Activated CD4-positive, alpha-beta memory T cell treated with anti-CD3 and anti-CD28 coated beads for 36 hours (primary cell): ENCODE data around the gene TSPYL2. TPM values are rescaled to one million over a fixed set of nuclear protein-coding genes. Genes with fewer than 3 reads are reported as not detected.

Source experiments
- CTCF ChIA-PET: fragments of 350-600 bp; sonication (Branson Sonifier 250); formaldehyde crosslinking; loops from one replicate; lab custom pipeline; 2021; ENCODE audit warnings: antibody characterized with exemption, inconsistent platforms; lab: Charles Lee
- POLR2A ChIA-PET: fragments of 350-600 bp; sonication (Branson Sonifier 250); formaldehyde crosslinking; loops from one replicate; lab custom pipeline; 2021; ENCODE audit warnings: antibody characterized with exemption; lab: Charles Lee
- DNase-seq: peaks from one replicate; pipeline ENCODE4 v3.0.0-alpha.2; 2020
- H3K27ac Mint-ChIP-seq: one replicate; pipeline ENCODE4 v1.8.0; 2021; ENCODE audit warnings: mixed read lengths
- H3K27me3 Mint-ChIP-seq: one replicate; pipeline ENCODE4 v1.8.0; 2021; ENCODE audit warnings: mixed read lengths
- H3K36me3 Mint-ChIP-seq: one replicate; pipeline ENCODE4 v1.8.0; 2021; ENCODE audit warnings: mixed read lengths
- H3K4me1 Mint-ChIP-seq: one replicate; pipeline ENCODE4 v1.8.0; 2021; ENCODE audit warnings: low read depth, mixed read lengths
- H3K4me3 Mint-ChIP-seq: one replicate; pipeline ENCODE4 v1.8.0; 2021; ENCODE audit warnings: mild to moderate bottlenecking, mixed read lengths
- H3K9me3 Mint-ChIP-seq: one replicate; pipeline ENCODE4 v1.8.0; 2021; ENCODE audit warnings: mixed read lengths
- intact Hi-C: fragments of 100-400 bp; cut with micrococcal nuclease; formaldehyde crosslinking; loops from one replicate; pipeline ENCODE4 v1.15.1; 2023
- total RNA-seq, 2 experiments: library from RNA; stranded (reverse); gene quantifications; one replicate each; pipeline ENCODE4 v1.2.3, GENCODE V29; 2021

The TSPYL2 gene
- total RNA-seq, 2 experiments from 2014 or later: 70.6 to 72.8 TPM

GRCh38 chrX:53084043-53084570 lies 1.9 kb downstream of the TSPYL2 start:
- DNase-seq: no peak
- Mint-ChIP-seq H3K27me3 (no peaks in the 10 kb centered on the region), H3K36me3 (peaks cover 38% of the 10 kb centered on the region), H3K9me3 (no peaks in the 10 kb centered on the region), H3K27ac (peak overlapping the region; percentile 95), H3K4me3 (peak overlapping the region; percentile 90), H3K4me1 (peaks cover 66% of the 10 kb centered on the region)
- ChIA-PET CTCF (no interaction called here), POLR2A (no interaction called here)
- intact Hi-C loops: loop anchor here (10.0 kb wide), 1 partner anchor 961 kb away; the partner anchor contains the start of gene PHF8

GRCh38 chrX:53084863-53085262 lies 2.7 kb downstream of the TSPYL2 start:
- CTCF ChIA-PET: no interaction called here

DNA sequence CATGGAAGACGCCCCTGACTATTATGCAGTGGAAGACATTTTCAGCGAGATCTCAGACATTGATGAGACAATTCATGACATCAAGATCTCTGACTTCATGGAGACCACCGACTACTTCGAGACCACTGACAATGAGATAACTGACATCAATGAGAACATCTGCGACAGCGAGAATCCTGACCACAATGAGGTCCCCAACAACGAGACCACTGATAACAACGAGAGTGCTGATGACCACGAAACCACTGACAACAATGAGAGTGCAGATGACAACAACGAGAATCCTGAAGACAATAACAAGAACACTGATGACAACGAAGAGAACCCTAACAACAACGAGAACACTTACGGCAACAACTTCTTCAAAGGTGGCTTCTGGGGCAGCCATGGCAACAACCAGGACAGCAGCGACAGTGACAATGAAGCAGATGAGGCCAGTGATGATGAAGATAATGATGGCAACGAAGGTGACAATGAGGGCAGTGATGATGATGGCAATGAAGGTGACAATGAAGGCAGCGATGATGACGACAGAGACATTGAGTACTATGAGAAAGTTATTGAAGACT lies 3.6 kb downstream of the TSPYL2 start:
- ChIA-PET POLR2A (no interaction called here), CTCF (no interaction called here)
- peak overlapping the region; percentile 16 for H3K27ac Mint-ChIP-seq
- no peaks in the 10 kb centered on the region for H3K9me3 Mint-ChIP-seq
- intact Hi-C loops: loop anchor here (10.0 kb wide), 1 partner anchor 959 kb away; the partner anchor contains the start of gene PHF8
- no peak overlapping the region for H3K4me3 Mint-ChIP-seq
- peaks cover 67% of the 10 kb centered on the region for H3K4me1 Mint-ChIP-seq
- H3K27me3 Mint-ChIP-seq: no peaks in the 10 kb centered on the region
- DNase-seq: no peak
- H3K36me3 Mint-ChIP-seq: peaks cover 38% of the 10 kb centered on the region

More at GRCh38 chrX:53084863-53085262, 2.7 kb downstream of the TSPYL2 start:
- Mint-ChIP-seq H3K36me3 (peaks cover 38% of the 10 kb centered on the region), H3K27ac (no peak overlapping the region), H3K4me3 (no peak overlapping the region), H3K9me3 (no peaks in the 10 kb centered on the region), H3K4me1 (peaks cover 69% of the 10 kb centered on the region), H3K27me3 (no peaks in the 10 kb centered on the region)
- POLR2A ChIA-PET: no interaction called here
- no peak for DNase-seq
- intact Hi-C loops: loop anchor here (10.0 kb wide), 1 partner anchor 960 kb away; the partner anchor contains the start of gene PHF8

DNA sequence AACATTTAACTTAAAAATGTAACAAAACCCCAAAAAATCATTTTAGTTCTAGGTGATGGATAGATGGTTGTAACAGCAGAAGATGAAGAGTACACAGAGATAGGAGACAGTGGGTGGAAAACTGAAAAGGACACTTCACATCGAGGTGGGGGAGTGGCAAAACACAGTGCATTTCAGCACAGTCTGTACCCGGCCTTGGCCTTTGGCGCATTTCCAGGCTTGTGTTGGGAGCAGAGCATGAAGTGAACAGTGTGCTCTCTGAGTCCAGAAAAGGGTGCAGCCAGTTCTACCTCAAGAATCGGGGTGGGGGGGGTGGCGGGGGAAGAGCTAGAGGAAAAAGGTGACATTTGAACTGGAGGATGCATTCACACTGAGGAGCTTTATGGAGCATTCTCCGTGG lies 4.3 kb downstream of the TSPYL2 start:
- no peak for DNase-seq
- H3K9me3 Mint-ChIP-seq: no peaks in the 10 kb centered on the region
- no peaks in the 10 kb centered on the region for H3K27me3 Mint-ChIP-seq
- peak overlapping the region; percentile 16 for H3K27ac Mint-ChIP-seq
- CTCF ChIA-PET: no interaction called here
- peaks cover 64% of the 10 kb centered on the region for H3K4me1 Mint-ChIP-seq
- intact Hi-C loops: loop anchor here (10.0 kb wide), 1 partner anchor 958 kb away; the partner anchor contains the start of gene PHF8
- H3K4me3 Mint-ChIP-seq: no peak overlapping the region
- POLR2A ChIA-PET: no interaction called here
- peaks cover 38% of the 10 kb centered on the region for H3K36me3 Mint-ChIP-seq

DNA sequence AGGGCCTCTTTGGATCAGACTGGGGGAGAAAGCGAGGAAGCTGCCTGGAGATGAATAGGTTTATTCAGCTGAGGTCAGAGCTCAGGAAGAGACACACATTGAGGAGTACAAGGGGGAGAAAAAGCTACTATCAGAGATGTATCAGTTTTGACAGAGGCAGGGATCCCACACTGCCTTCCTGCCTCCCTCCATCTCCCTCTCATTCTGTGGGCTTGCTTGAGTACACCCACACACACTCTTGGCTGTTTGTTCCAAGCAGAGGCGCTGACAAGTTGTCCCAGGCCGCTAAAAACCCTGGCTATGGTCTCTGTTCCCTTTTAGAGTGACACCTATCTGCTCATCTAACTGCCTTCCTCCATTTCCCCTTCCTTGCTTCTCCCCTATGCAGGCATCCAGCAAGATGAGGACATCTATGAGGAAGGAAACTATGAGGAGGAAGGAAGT lies 5.2 kb downstream of the TSPYL2 start:
- CTCF ChIA-PET: interaction anchor here (0.9 kb wide), 1 partner anchor 12 kb away, joined by 3 read pairs; no protein-coding TSS in a partner anchor
- no peak overlapping the region for H3K4me3 Mint-ChIP-seq
- H3K36me3 Mint-ChIP-seq: peaks cover 38% of the 10 kb centered on the region
- peaks cover 64% of the 10 kb centered on the region for H3K4me1 Mint-ChIP-seq
- H3K9me3 Mint-ChIP-seq: no peaks in the 10 kb centered on the region
- DNase-seq: no peak
- peak overlapping the region; percentile 93 for H3K27ac Mint-ChIP-seq
- intact Hi-C loops: loop anchor here (10.0 kb wide), 1 partner anchor 957 kb away; the partner anchor contains the start of gene PHF8
- POLR2A ChIA-PET: interaction anchor here (0.9 kb wide), 1 partner anchor 14 kb away, joined by 3 read pairs; no protein-coding TSS in a partner anchor
- no peaks in the 10 kb centered on the region for H3K27me3 Mint-ChIP-seq

DNA sequence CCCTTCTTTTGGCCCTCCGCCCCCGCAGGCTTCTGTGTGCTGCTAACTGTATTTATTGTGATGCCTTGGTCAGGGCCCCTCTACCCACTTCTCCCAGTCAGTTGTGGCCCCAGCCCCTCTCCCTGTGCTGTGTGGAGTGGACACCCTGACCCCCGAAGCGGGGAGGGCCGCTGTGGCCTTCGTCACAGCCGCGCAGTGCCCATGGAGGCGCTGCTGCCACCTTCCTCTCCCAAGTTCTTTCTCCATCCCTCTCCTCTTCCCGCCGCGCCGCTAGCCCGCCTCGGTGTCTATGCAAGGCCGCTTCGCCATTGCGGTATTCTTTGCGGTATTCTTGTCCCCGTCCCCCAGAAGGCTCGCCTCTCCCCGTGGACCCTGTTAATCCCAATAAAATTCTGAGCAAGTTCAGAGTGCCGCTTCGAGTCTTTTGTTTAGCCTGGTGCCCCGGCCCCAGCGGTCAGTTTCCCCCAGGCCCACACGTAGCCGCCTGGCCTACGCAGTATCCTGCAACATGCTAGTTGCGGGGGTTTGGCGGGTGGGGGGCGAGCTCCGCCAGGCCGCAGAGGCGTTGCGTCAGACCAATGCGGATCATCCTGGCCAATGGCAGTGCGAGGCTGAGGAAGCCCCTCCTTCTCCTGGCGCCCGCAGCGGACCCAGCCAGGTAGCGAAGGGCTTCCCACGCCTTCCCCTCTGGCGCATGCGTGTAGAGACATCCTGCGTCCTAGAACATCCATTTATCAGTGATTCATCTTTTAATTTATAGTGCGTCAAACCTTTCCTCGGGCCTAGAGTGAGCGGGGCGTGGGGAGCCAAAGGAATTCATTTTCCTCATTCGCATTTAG lies 6.2 kb downstream of the TSPYL2 start:
- Mint-ChIP-seq H3K9me3 (no peaks in the 10 kb centered on the region), H3K4me3 (peak overlapping the region; percentile 80), H3K4me1 (peaks cover 62% of the 10 kb centered on the region), H3K27me3 (no peaks in the 10 kb centered on the region), H3K27ac (peak overlapping the region; percentile 93), H3K36me3 (peaks cover 33% of the 10 kb centered on the region)
- ChIA-PET POLR2A (no interaction called here), CTCF (interaction anchor here (2.6 kb wide), 1 partner anchor 16 kb away, joined by 12 read pairs; no protein-coding TSS in a partner anchor)
- peak; percentile 87 for DNase-seq
- intact Hi-C loops: loop anchor here (10.0 kb wide), 1 partner anchor 956 kb away; the partner anchor contains the start of gene PHF8

GRCh38 chrX:53089224-53089842 lies 7.2 kb downstream of the TSPYL2 start:
- CTCF ChIA-PET: interaction anchor here (0.6 to 2.6 kb wide), 4 partner anchors 11 to 514 kb away, joined by 3 to 12 read pairs (median 3); no protein-coding TSS in a partner anchor
- Mint-ChIP-seq H3K4me3 (peak overlapping the region; percentile 80), H3K27ac (peak overlapping the region; percentile 93), H3K4me1 (peaks cover 53% of the 10 kb centered on the region), H3K27me3 (no peaks in the 10 kb centered on the region), H3K9me3 (no peaks in the 10 kb centered on the region), H3K36me3 (peaks cover 25% of the 10 kb centered on the region)
- DNase-seq: peak; percentile 53
- POLR2A ChIA-PET: no interaction called here
- intact Hi-C loops: loop anchor here (1.0 to 10.0 kb wide), 2 partner anchors 18 to 955 kb away; partner anchors contain the start of gene PHF8

DNA sequence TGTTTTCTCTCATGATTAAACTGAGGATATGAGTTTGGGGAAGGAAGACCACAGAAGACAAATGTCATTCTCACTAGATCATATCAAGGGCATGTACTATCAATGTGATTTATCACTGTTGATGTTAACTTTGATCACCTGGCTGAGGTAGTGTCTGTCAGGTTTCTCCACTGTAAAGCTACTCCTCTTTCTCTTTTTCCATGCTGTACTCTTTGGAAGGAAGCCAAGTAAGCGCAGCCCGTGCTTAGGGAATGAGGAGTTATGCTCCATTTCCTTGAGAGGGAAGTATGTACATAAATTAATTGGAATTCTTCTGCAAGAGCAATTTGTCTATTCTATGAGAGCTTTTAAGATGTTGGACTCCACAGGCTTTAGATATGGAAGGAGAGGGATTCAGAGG lies 7.8 kb downstream of the TSPYL2 start:
- no peak overlapping the region for H3K27ac Mint-ChIP-seq
- ChIA-PET POLR2A (interaction anchor here (1.4 kb wide), 1 partner anchor 8 kb away, joined by 3 read pairs; the partner anchor contains the start of gene TSPYL2), CTCF (interaction anchor here (0.6 to 2.6 kb wide), 5 partner anchors 12 to 515 kb away, joined by 3 to 12 read pairs (median 3); no protein-coding TSS in a partner anchor)
- H3K27me3 Mint-ChIP-seq: no peaks in the 10 kb centered on the region
- no peak for DNase-seq
- H3K4me3 Mint-ChIP-seq: no peak overlapping the region
- peaks cover 19% of the 10 kb centered on the region for H3K36me3 Mint-ChIP-seq
- H3K9me3 Mint-ChIP-seq: no peaks in the 10 kb centered on the region
- H3K4me1 Mint-ChIP-seq: peaks cover 49% of the 10 kb centered on the region
- intact Hi-C loops: loop anchor here (1.0 to 10.0 kb wide), 4 partner anchors 19 to 955 kb away; partner anchors contain the start of gene PHF8

- H3K4me3 Mint-ChIP-seq: no peak overlapping the region
- H3K4me1 Mint-ChIP-seq: peaks cover 43% of the 10 kb centered on the region
- H3K9me3 Mint-ChIP-seq: no peaks in the 10 kb centered on the region
- no peak overlapping the region for H3K27ac Mint-ChIP-seq
- intact Hi-C loops: loop anchor here (5.0 to 10.0 kb wide), 2 partner anchors 93 to 94 kb away; no protein-coding TSS in a partner anchor
- ChIA-PET CTCF (no interaction called here), POLR2A (interaction anchor here (1.4 kb wide), 1 partner anchor 10 kb away, joined by 3 read pairs; the partner anchor contains the start of gene TSPYL2)
- peaks cover 11% of the 10 kb centered on the region for H3K36me3 Mint-ChIP-seq
- no peak for DNase-seq
- H3K27me3 Mint-ChIP-seq: no peaks in the 10 kb centered on the region
These were observed 9.2 kb downstream of the TSPYL2 start for GRCh38 chrX:53091354-53091753.

GRCh38 chrX:53093177-53093655 lies 11.0 kb downstream of the TSPYL2 start:
- peaks cover 3% of the 10 kb centered on the region for H3K36me3 Mint-ChIP-seq
- DNase-seq: peak; percentile 87
- CTCF ChIA-PET: no interaction called here
- peaks cover 24% of the 10 kb centered on the region for H3K4me1 Mint-ChIP-seq
- peak overlapping the region; percentile 90 for H3K4me3 Mint-ChIP-seq
- H3K27me3 Mint-ChIP-seq: no peaks in the 10 kb centered on the region
- POLR2A ChIA-PET: no interaction called here
- H3K9me3 Mint-ChIP-seq: no peaks in the 10 kb centered on the region
- peak overlapping the region; percentile 91 for H3K27ac Mint-ChIP-seq
- intact Hi-C loops: loop anchor here (1.0 to 10.0 kb wide), 4 partner anchors 22 to 132 kb away; partner anchors contain the start of gene KDM5C
